Measurements from ENCODE around the gene ATRNL1.

DNA sequence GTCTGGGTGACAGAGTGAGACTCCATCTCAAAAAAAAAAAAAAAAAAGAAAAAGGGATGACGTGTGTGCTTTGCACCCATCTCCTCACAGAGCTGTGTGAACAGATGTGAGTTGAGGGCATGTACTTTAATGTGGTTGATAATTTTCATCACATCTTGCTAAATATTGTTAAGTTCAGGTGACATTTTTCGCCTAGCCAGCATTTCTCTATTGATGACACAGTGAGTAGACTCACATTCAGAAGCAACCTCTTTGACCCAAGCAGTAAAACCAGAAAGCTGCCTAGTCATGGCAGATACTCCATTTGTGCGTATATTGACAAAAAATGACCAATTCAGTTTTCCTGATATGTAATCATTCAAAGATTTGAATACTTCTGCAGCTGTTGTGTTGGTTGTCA, 126.0 kb downstream of the ATRNL1 start:
- TF ChIP-seq CTCF (IDR thresholded peaks at IDR 0.05; ENCODE audit: low read depth, low read length, poor library complexity, severe bottlenecking) (no peak), EZH2phosphoT487 (IDR thresholded peaks at IDR 0.05; ENCODE audit: borderline replicate concordance, low read length) (no peak)

Measured in DOHH2 (cell line).